Upper lobe of left lung (tissue), 6 donors: ENCODE measurements around the gene TENM4. TPM values are rescaled to one million over a fixed set of nuclear protein-coding genes. Genes with fewer than 3 reads are reported as not detected.

ENCODE experiments used
- ATAC-seq, 2 donors: fragments of 200-7000 bp; cut with Tn5 transposase; one replicate each; pipeline ENCODE4 v1.9.1; 2022; ENCODE audit warnings: mild to moderate bottlenecking in 2 of 2, moderate library complexity in 2 of 2; ENCODE audit not compliant: low FRiP score in 2 of 2
- DNase-seq, 2 donors: peaks; one replicate each; pipeline ENCODE4 v3.0.0-alpha.2; 2019 to 2020
- H3K27ac ChIP-seq, 4 donors: fragments of 200-600 bp; sonication (generic); one replicate each; pipeline ENCODE4 v1.5.1; 2016 to 2019
- H3K27me3 ChIP-seq, 4 donors: fragments of 200-600 bp; sonication (generic); one replicate each; pipeline ENCODE4 v1.5.1; 2017 to 2019
- H3K36me3 ChIP-seq, 4 donors: fragments of 200-600 bp; sonication (generic); one replicate each; pipeline ENCODE4 v1.5.1; 2016 to 2019
- H3K4me1 ChIP-seq, 4 donors: fragments of 200-600 bp; sonication (generic); one replicate each; pipeline ENCODE4 v1.5.1; 2018 to 2019
- H3K4me3 ChIP-seq, 4 donors: fragments of 200-600 bp; sonication (generic); one replicate each; pipeline ENCODE4 v1.5.1; 2017 to 2019; ENCODE audit warnings: mild to moderate bottlenecking in 2 of 4, moderate library complexity in 1 of 4
- H3K9me3 ChIP-seq, 4 donors: fragments of 200-600 bp; sonication (generic); one replicate each; pipeline ENCODE4 v1.5.1; 2018 to 2019
- CTCF ChIP-seq, 6 experiments: fragments of 450-650 bp in 4 of 6; fragments of 200-600 bp in 2 of 6; sonication (generic) in 2 of 6; IDR thresholded peaks; one replicate each; pipeline ENCODE4 v1.5.1; 2016 to 2019; ENCODE audit warnings: antibody characterized with exemption in 6 of 6
- EP300 ChIP-seq, 4 donors: sonication (generic); formaldehyde crosslinking; IDR thresholded peaks; one replicate each; pipeline ENCODE4 v1.5.1; 2017; ENCODE audit warnings: antibody characterized with exemption in 4 of 4, control low read depth in 2 of 4
- POLR2A ChIP-seq, 4 donors: fragments of 450-650 bp; IDR thresholded peaks; one replicate each; pipeline ENCODE4 v1.5.1; 2016 to 2017; ENCODE audit warnings: antibody characterized with exemption in 4 of 4, mild to moderate bottlenecking in 2 of 4
- POLR2AphosphoS5 ChIP-seq, 2 donors: sonication (generic); formaldehyde crosslinking; IDR thresholded peaks; one replicate each; pipeline ENCODE4 v1.5.1; 2017; ENCODE audit warnings: antibody characterized with exemption in 2 of 2
- WGBS, 2 donors: methylation state at CpG; one replicate each; pipeline ENCODE4 v1.1.5; 2017 to 2018; 5-methylcytosine and 5-hydroxymethylcytosine counted together
- small RNA-seq, 4 donors: library from RNA; depleted of rRNA; stranded (forward); fragments of <200 nt; gene quantifications; one replicate each; pipeline ENCODE3, GENCODE V24; 2016
- total RNA-seq, 6 donors: library from RNA; depleted of rRNA in 4 of 6; stranded (reverse); fragments of >200 nt in 4 of 6; gene quantifications; one replicate each; pipeline versions ENCODE4 v1.1.0 to v1.2.1, GENCODE V29; 2016 to 2021
- donor health status: DM: no; HTN: no; CAD: no; lungs with moderate emphysema.
- donor health status: DM: no; HTN: yes; CAD: no; lungs with severe emphysema.

Gene TENM4
- total RNA-seq, 6 donors from 2014 or later: 0.11 to 20.0 (median 3.7) TPM

- Histone ChIP-seq H3K4me3 (no peak overlapping the region), H3K4me1 (no peaks in the 10 kb centered on the region), H3K36me3 (no peaks in the 10 kb centered on the region), H3K9me3 (no peaks in the 10 kb centered on the region), H3K27me3 (no peaks in the 10 kb centered on the region), H3K27ac (no peak overlapping the region)
- no peak for DNase-seq
- 71 to 75% methylated on average over 3 of the region's 3 CpGs for WGBS, 2 donors
- no peak for ATAC-seq
- no peak for TF ChIP-seq POLR2AphosphoS5 (IDR thresholded peaks at IDR 0.05)
- TF ChIP-seq CTCF (IDR thresholded peaks at IDR 0.05): no peak
- TF ChIP-seq EP300 (IDR thresholded peaks at IDR 0.05): no peak
- no peak for TF ChIP-seq POLR2A (IDR thresholded peaks at IDR 0.05)
These were observed 834.2 kb downstream of the TENM4 start for GRCh38 chr11:78606667-78607066.

- DNase-seq (no peak), ATAC-seq (no peak)
- Histone ChIP-seq H3K9me3 (no peaks in the 10 kb centered on the region), H3K36me3 (no peaks in the 10 kb centered on the region), H3K4me3 (no peak overlapping the region), H3K27ac (no peak overlapping the region), H3K27me3 (no peaks in the 10 kb centered on the region), H3K4me1 (no peaks in the 10 kb centered on the region)
- WGBS, 2 donors: 75 to 79% methylated on average over 7 of the region's 7 CpGs
- TF ChIP-seq CTCF (IDR thresholded peaks at IDR 0.05) (no peak), POLR2AphosphoS5 (IDR thresholded peaks at IDR 0.05) (no peak), EP300 (IDR thresholded peaks at IDR 0.05) (no peak), POLR2A (IDR thresholded peaks at IDR 0.05) (no peak)
These were observed 835.5 kb downstream of the TENM4 start for GRCh38 chr11:78605296-78605695.

- no peak overlapping the region for H3K4me3 ChIP-seq
- H3K27me3 ChIP-seq: no peaks in the 10 kb centered on the region
- no peaks in the 10 kb centered on the region for H3K4me1 ChIP-seq
- no peaks in the 10 kb centered on the region for H3K9me3 ChIP-seq
- no peak for DNase-seq
- no peak overlapping the region for H3K27ac ChIP-seq
- TF ChIP-seq POLR2A (IDR thresholded peaks at IDR 0.05) (no peak), EP300 (IDR thresholded peaks at IDR 0.05) (no peak), CTCF (IDR thresholded peaks at IDR 0.05) (no peak), POLR2AphosphoS5 (IDR thresholded peaks at IDR 0.05) (no peak)
- WGBS, 2 donors: 56 to 88% methylated on average over 1 of the region's 1 CpG
- H3K36me3 ChIP-seq: no peaks in the 10 kb centered on the region
- no peak for ATAC-seq
These were observed 837.0 kb downstream of the TENM4 start for GRCh38 chr11:78603792-78604191.

Small RNAs within 50 kb of the gene (small RNA-seq; reads per million reads assigned to genes)
- gene MIR5579 (0 reads per million in 4 donors), gene MIR708 (1.7 to 4.2 (median 2.7) reads per million in 4 donors)
